ENCODE results near the gene UNC79.

Gene UNC79

GRCh38 chr14:93458234-93458633 lies 27.5 kb downstream of the UNC79 start:
- Histone ChIP-seq H3K9me2 (replicated peaks; ENCODE audit: insufficient read depth, low read length) (no peaks in the 10 kb centered on the region), H3K27ac (ENCODE audit: low read depth, low read length) (no peak overlapping the region), H3K4me3 (ENCODE audit: insufficient read depth, low read length, poor library complexity, severe bottlenecking) (no peak overlapping the region), H3K9me3 (ENCODE audit: insufficient read depth, low read length) (no peaks in the 10 kb centered on the region), H3K36me3 (ENCODE audit: low read length) (no peaks in the 10 kb centered on the region), H3F3A (ENCODE audit: insufficient read depth) (no peaks in the 10 kb centered on the region), H2AFZ (ENCODE audit: low read depth, low read length, severe bottlenecking) (no peak overlapping the region), H3K79me2 (ENCODE audit: insufficient read depth, low read length) (no peaks in the 10 kb centered on the region), H3K27me3 (ENCODE audit: low read length) (no peaks in the 10 kb centered on the region), H3K4me2 (ENCODE audit: low read depth, low read length, poor library complexity, severe bottlenecking) (no peak overlapping the region), H4K20me1 (ENCODE audit: low read depth, low read length) (no peaks in the 10 kb centered on the region), H3K9ac (ENCODE audit: low read length) (no peak overlapping the region)
- no peak for TF ChIP-seq CTCF (IDR thresholded peaks at IDR 0.05; ENCODE audit: insufficient read depth, low read length, poor library complexity, severe bottlenecking)
- no peak for TF ChIP-seq EZH2phosphoT487 (conservative IDR thresholded peaks at IDR 0.05; ENCODE audit: low read length)

- Histone ChIP-seq H3K9me2 (replicated peaks; ENCODE audit: insufficient read depth, low read length) (no peaks in the 10 kb centered on the region), H3K27ac (ENCODE audit: low read depth, low read length) (no peak overlapping the region), H3K4me3 (ENCODE audit: insufficient read depth, low read length, poor library complexity, severe bottlenecking) (no peak overlapping the region), H3K9me3 (ENCODE audit: insufficient read depth, low read length) (no peaks in the 10 kb centered on the region), H3K36me3 (ENCODE audit: low read length) (no peaks in the 10 kb centered on the region), H3K4me2 (ENCODE audit: low read depth, low read length, poor library complexity, severe bottlenecking) (no peak overlapping the region), H3K9ac (ENCODE audit: low read length) (no peak overlapping the region), H2AFZ (ENCODE audit: low read depth, low read length, severe bottlenecking) (no peak overlapping the region), H4K20me1 (ENCODE audit: low read depth, low read length) (no peaks in the 10 kb centered on the region), H3K79me2 (ENCODE audit: insufficient read depth, low read length) (no peaks in the 10 kb centered on the region), H3K27me3 (ENCODE audit: low read length) (no peaks in the 10 kb centered on the region), H3F3A (ENCODE audit: insufficient read depth) (no peaks in the 10 kb centered on the region)
- no peak for TF ChIP-seq CTCF (IDR thresholded peaks at IDR 0.05; ENCODE audit: insufficient read depth, low read length, poor library complexity, severe bottlenecking)
- no peak for TF ChIP-seq EZH2phosphoT487 (conservative IDR thresholded peaks at IDR 0.05; ENCODE audit: low read length)
Observed at GRCh38 chr14:93462479-93462878, 31.7 kb downstream of the UNC79 start.

GRCh38 chr14:93464271-93464670 lies 33.5 kb downstream of the UNC79 start:
- Histone ChIP-seq H4K20me1 (ENCODE audit: low read depth, low read length) (no peaks in the 10 kb centered on the region), H3K36me3 (ENCODE audit: low read length) (no peaks in the 10 kb centered on the region), H3K27me3 (ENCODE audit: low read length) (no peaks in the 10 kb centered on the region), H3K4me2 (ENCODE audit: low read depth, low read length, poor library complexity, severe bottlenecking) (no peak overlapping the region), H2AFZ (ENCODE audit: low read depth, low read length, severe bottlenecking) (no peak overlapping the region), H3K27ac (ENCODE audit: low read depth, low read length) (no peak overlapping the region), H3F3A (ENCODE audit: insufficient read depth) (no peaks in the 10 kb centered on the region), H3K9me3 (ENCODE audit: insufficient read depth, low read length) (no peaks in the 10 kb centered on the region), H3K9me2 (replicated peaks; ENCODE audit: insufficient read depth, low read length) (no peaks in the 10 kb centered on the region), H3K79me2 (ENCODE audit: insufficient read depth, low read length) (no peaks in the 10 kb centered on the region), H3K4me3 (ENCODE audit: insufficient read depth, low read length, poor library complexity, severe bottlenecking) (no peak overlapping the region), H3K9ac (ENCODE audit: low read length) (no peak overlapping the region)
- TF ChIP-seq CTCF (IDR thresholded peaks at IDR 0.05; ENCODE audit: insufficient read depth, low read length, poor library complexity, severe bottlenecking) (no peak), EZH2phosphoT487 (conservative IDR thresholded peaks at IDR 0.05; ENCODE audit: low read length) (no peak)
